GM13977 (cell line): ENCODE data around the gene ZNF536.

ENCODE experiments used
- DNase-seq: peaks from one replicate; pipeline ENCODE4 v3.0.0; 2012; ENCODE audit warnings: low spot score
- CTCF ChIP-seq: IDR thresholded peaks from 2 replicates; pipeline ENCODE4 v1.5.1; 2012; ENCODE audit warnings: mild to moderate bottlenecking, control low read depth; ENCODE audit not compliant: insufficient read depth; ENCODE audit errors: extremely low read depth, missing control alignments
- in situ Hi-C: fragments of 300-500 bp; cut with MboI; formaldehyde crosslinking; loops from one replicate; pipeline ENCODE4 v1.12.0; 2022; ENCODE audit warnings: low sequenced_read_pairs, low pct_unique_long_range_greater_than_20kb, mixed read lengths, inconsistent platforms; ENCODE audit not compliant: unreplicated experiment

ZNF536 gene

GRCh38 chr19:30358319-30358718 lies 13.9 kb upstream of the ZNF536 start:
- no peak for DNase-seq
- in situ Hi-C loops: no loop called here
- no peak for TF ChIP-seq CTCF

- DNase-seq: no peak
- no peak for TF ChIP-seq CTCF
- in situ Hi-C loops: no loop called here
These were observed 13.2 kb upstream of the ZNF536 start for GRCh38 chr19:30358821-30359580.

GRCh38 chr19:30359936-30360335 lies 12.2 kb upstream of the ZNF536 start:
- no peak for TF ChIP-seq CTCF
- in situ Hi-C loops: no loop called here
- DNase-seq: no peak

GRCh38 chr19:30360376-30361106 lies 11.6 kb upstream of the ZNF536 start:
- DNase-seq: no peak
- TF ChIP-seq CTCF: no peak
- in situ Hi-C loops: no loop called here

- DNase-seq: no peak
- no peak for TF ChIP-seq CTCF
- in situ Hi-C loops: no loop called here
These were observed 11.1 kb upstream of the ZNF536 start for GRCh38 chr19:30361107-30361447.

- no peak for DNase-seq
- TF ChIP-seq CTCF: no peak
- in situ Hi-C loops: no loop called here
These were observed 10.5 kb upstream of the ZNF536 start for GRCh38 chr19:30361721-30362120.
